OCI-LY7 (cell line): ENCODE results near the gene CLEC12A. TPM values are rescaled to one million over a fixed set of nuclear protein-coding genes. Genes with fewer than 3 reads are reported as not detected.

Experiments
- Bru-seq: library from RNA; stranded (reverse); fragments of 400-500 nt; gene quantifications from one replicate; lab custom pipeline; 2021; lab: Mats Ljungman, UMichigan
- BruChase-seq, 2 experiments: library from RNA; stranded (reverse); fragments of 400-500 nt; gene quantifications; one replicate each; lab custom pipeline; 2021; lab: Mats Ljungman, UMichigan
- BruUV-seq: library from RNA; stranded (reverse); fragments of 400-500 nt; replicated peaks from 2 replicates; lab custom pipeline; 2021; lab: Mats Ljungman, UMichigan
- CTCF ChIA-PET: fragments of 300-600 bp; sonication (Branson Sonifier 250); formaldehyde crosslinking; loops from one replicate; lab custom pipeline; 2022; ENCODE audit warnings: antibody characterized with exemption; ENCODE audit not compliant: unreplicated experiment; lab: Charles Lee
- POLR2A ChIA-PET: fragments of 300-600 bp; sonication (Branson Sonifier 250); formaldehyde crosslinking; loops from one replicate; lab custom pipeline; 2022; ENCODE audit warnings: antibody characterized with exemption; lab: Charles Lee
- DNase-seq: peaks from one replicate; pipeline ENCODE4 v3.0.0-alpha.2; 2015; ENCODE audit warnings: low spot score
- H2AFZ ChIP-seq: fragments of 200-600 bp; sonication (generic), shearing (Covaris generic); 2 replicates; pipeline ENCODE4 v1.6.1; 2014; ENCODE audit warnings: mild to moderate bottlenecking, antibody characterized with exemption, low read length, moderate library complexity
- H3K27ac ChIP-seq: fragments of 200-600 bp; sonication (generic); 2 replicates; pipeline ENCODE4 v1.5.1; 2014; ENCODE audit warnings: mixed run types, low read depth, mild to moderate bottlenecking, moderate library complexity, low read length, inconsistent platforms; ENCODE audit not compliant: poor library complexity, severe bottlenecking
- H3K36me3 ChIP-seq: fragments of 200-600 bp; sonication (generic); 2 replicates; pipeline ENCODE4 v1.6.1; 2014; ENCODE audit warnings: mild to moderate bottlenecking, antibody characterized with exemption, low read length, moderate library complexity, mixed read lengths; ENCODE audit not compliant: insufficient read depth
- H3K4me1 ChIP-seq: fragments of 200-600 bp; sonication (generic); 2 replicates; pipeline ENCODE4 v1.5.1; 2014; ENCODE audit warnings: mild to moderate bottlenecking, low read length; ENCODE audit not compliant: insufficient read depth, poor library complexity, severe bottlenecking
- H3K4me2 ChIP-seq: fragments of 200-600 bp; sonication (generic); 2 replicates; pipeline ENCODE4 v1.6.1; 2014; ENCODE audit warnings: mild to moderate bottlenecking, low read length
- H3K4me3 ChIP-seq: fragments of 200-600 bp; sonication (generic); 2 replicates; pipeline ENCODE4 v1.5.1; 2014; ENCODE audit warnings: mild to moderate bottlenecking, low read depth, low read length; ENCODE audit not compliant: poor library complexity, severe bottlenecking
- H3K79me2 ChIP-seq: fragments of 200-600 bp; sonication (generic); 2 replicates; pipeline ENCODE4 v1.6.1; 2016; ENCODE audit warnings: low read depth, mild to moderate bottlenecking, low read length, moderate library complexity, mixed read lengths; ENCODE audit not compliant: insufficient read depth
- H3K9me2 ChIP-seq: fragments of 200-600 bp; sonication (generic); 2 replicates; pipeline ENCODE4 v1.6.1; 2016; ENCODE audit warnings: mild to moderate bottlenecking, low read length, mixed read lengths; ENCODE audit not compliant: insufficient read depth
- H3K9me3 ChIP-seq: fragments of 200-600 bp; sonication (generic); 2 replicates; pipeline ENCODE4 v1.6.1; 2014; ENCODE audit warnings: mild to moderate bottlenecking, mixed run types, low read length, mixed read lengths
- H4K20me1 ChIP-seq: fragments of 200-600 bp; sonication (generic); 2 replicates; pipeline ENCODE4 v1.6.1; 2014; ENCODE audit warnings: mild to moderate bottlenecking, antibody characterized with exemption, low read length, moderate library complexity, mixed read lengths; ENCODE audit not compliant: insufficient read depth
- EZH2phosphoT487 ChIP-seq: fragments of 200-600 bp; sonication (generic); IDR thresholded peaks from 2 replicates; pipeline ENCODE4 v1.6.1; 2018; ENCODE audit warnings: low read depth, borderline replicate concordance, mild to moderate bottlenecking, mixed run types, antibody characterized with exemption, low read length, moderate library complexity, mixed read lengths
- intact Hi-C: fragments of 100-400 bp; cut with micrococcal nuclease; formaldehyde crosslinking; loops from one replicate; pipeline ENCODE4 v1.10.0; 2022; ENCODE audit not compliant: unreplicated experiment
- long read RNA-seq: library from polyadenylated mRNA; stranded (forward); transcript quantifications from one replicate; pipeline ENCODE4 v2.0.0, GENCODE V29; 2022
- total RNA-seq, 2 experiments: library from RNA; depleted of rRNA in 1 of 2; stranded (reverse); fragments of >200 nt in 1 of 2; shearing (Covaris generic) in 1 of 2; gene quantifications; 2 replicates each; pipeline ENCODE4 v1.2.3, GENCODE V29; 2014 to 2022
- TF ChIP-seq, protein P1 (sequence below): fragments of 200-600 bp; sonication (generic); conservative IDR thresholded peaks from 2 replicates; pipeline ENCODE4 v1.5.1; 2014; ENCODE audit warnings: mild to moderate bottlenecking, antibody characterized with exemption, low read length, moderate library complexity, mixed read lengths

The CLEC12A gene
- total RNA-seq (2014; rRNA removed; shearing (Covaris generic)): not detected in 2 replicates
- not detected in 2 replicates for total RNA-seq (2022)
- not detected for Bru-seq, nascent RNA
- percentile 7 among the genes with signal in this experiment for BruChase-seq, experiment 1, labeled RNA remaining after a 6-hour chase
- BruChase-seq, experiment 2, labeled RNA remaining after a 2-hour chase: percentile 7 among the genes with signal in this experiment
- long read RNA-seq, partial matches to known transcripts: 0 of 2 reads
- long read RNA-seq, other reads (novel, unspliced or antisense): 2 of 2 reads

- TF ChIP-seq, protein P1, sequence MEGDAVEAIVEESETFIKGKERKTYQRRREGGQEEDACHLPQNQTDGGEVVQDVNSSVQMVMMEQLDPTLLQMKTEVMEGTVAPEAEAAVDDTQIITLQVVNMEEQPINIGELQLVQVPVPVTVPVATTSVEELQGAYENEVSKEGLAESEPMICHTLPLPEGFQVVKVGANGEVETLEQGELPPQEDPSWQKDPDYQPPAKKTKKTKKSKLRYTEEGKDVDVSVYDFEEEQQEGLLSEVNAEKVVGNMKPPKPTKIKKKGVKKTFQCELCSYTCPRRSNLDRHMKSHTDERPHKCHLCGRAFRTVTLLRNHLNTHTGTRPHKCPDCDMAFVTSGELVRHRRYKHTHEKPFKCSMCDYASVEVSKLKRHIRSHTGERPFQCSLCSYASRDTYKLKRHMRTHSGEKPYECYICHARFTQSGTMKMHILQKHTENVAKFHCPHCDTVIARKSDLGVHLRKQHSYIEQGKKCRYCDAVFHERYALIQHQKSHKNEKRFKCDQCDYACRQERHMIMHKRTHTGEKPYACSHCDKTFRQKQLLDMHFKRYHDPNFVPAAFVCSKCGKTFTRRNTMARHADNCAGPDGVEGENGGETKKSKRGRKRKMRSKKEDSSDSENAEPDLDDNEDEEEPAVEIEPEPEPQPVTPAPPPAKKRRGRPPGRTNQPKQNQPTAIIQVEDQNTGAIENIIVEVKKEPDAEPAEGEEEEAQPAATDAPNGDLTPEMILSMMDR: no peak
- no peak for TF ChIP-seq EZH2phosphoT487
- Histone ChIP-seq H4K20me1 (no peaks in the 10 kb centered on the region), H3K9me3 (no peaks in the 10 kb centered on the region), H3K79me2 (no peaks in the 10 kb centered on the region), H3K36me3 (no peaks in the 10 kb centered on the region), H3K4me3 (no peak within 1 kb of the TSS), H3K9me2 (no peaks in the 10 kb centered on the region), H2AFZ (no peak within 1 kb of the TSS), H3K27ac (no peak within 1 kb of the TSS), H3K4me1 (no peaks in the 10 kb centered on the region), H3K4me2 (no peak within 1 kb of the TSS)
- ChIA-PET CTCF (no interaction called here), POLR2A (interaction anchor here (1.0 to 1.1 kb wide), 2 partner anchors 12 to 33 kb away, joined by 3 to 4 read pairs; no protein-coding TSS in a partner anchor)
- no peak for DNase-seq
- BruUV-seq: no TSS peak
- intact Hi-C loops: no loop called here
Observed at GRCh38 chr12:9971181-9971580, at the start of gene CLEC12A. Gene CLEC12A, plus strand, starts transcription at chr12:9971409. Its CDS starts 188 bp downstream, at chr12:9971597.

DNA sequence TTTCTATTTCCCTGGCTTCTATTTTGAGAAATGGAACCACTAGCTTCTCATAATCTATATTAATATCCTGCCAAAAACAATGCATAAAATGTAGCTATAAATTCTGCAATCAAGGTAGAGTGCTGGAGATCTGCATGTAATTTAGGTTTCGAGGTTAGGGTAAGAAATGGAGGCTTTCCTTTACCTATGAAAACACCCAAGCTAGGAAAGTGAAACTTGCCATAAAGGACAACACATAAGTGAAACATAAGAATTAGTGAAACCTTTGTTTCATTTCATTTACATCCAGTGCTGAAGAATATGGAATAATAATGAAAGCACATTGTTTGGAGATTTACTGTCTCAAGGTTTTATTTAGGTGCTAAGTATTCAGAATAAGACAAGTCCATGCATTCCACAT lies 48.8 kb upstream of the CLEC12A start:
- TF ChIP-seq, protein P1: no peak
- no peak for TF ChIP-seq EZH2phosphoT487
- no peaks in the 10 kb centered on the region for H3K4me1 ChIP-seq
- ChIA-PET POLR2A (interaction anchor here (0.7 kb wide), 1 partner anchor 106 kb away, joined by 3 read pairs; no protein-coding TSS in a partner anchor), CTCF (no interaction called here)
- H4K20me1 ChIP-seq: no peaks in the 10 kb centered on the region
- H3K9me2 ChIP-seq: no peaks in the 10 kb centered on the region
- H3K4me3 ChIP-seq: no peak overlapping the region
- H3K36me3 ChIP-seq: no peaks in the 10 kb centered on the region
- intact Hi-C loops: loop anchor here (10.0 kb wide), 1 partner anchor 222 kb away; no protein-coding TSS in a partner anchor
- no peaks in the 10 kb centered on the region for H3K79me2 ChIP-seq
- H3K4me2 ChIP-seq: no peak overlapping the region
- H3K27ac ChIP-seq: no peak overlapping the region
- peak overlapping the region; percentile 13; the same call in 1 of the 2 replicates for H2AFZ ChIP-seq
- no peak for DNase-seq
- H3K9me3 ChIP-seq: no peaks in the 10 kb centered on the region
- no TSS peak for BruUV-seq
